Neural cell (in vitro differentiated cells): ENCODE results near the gene LFNG. TPM values are rescaled to one million over a fixed set of nuclear protein-coding genes. Genes with fewer than 3 reads are reported as not detected.

Experiments
- H2AFZ ChIP-seq: fragments of 200-600, 300-800 bp; sonication (generic), shearing (Covaris generic); 2 replicates; pipeline ENCODE4 v1.6.0; 2014; ENCODE audit warnings: low read depth, mild to moderate bottlenecking, antibody characterized with exemption, low read length, moderate library complexity
- H3F3A ChIP-seq: fragments of 200-600 bp; shearing (Covaris generic); 2 replicates; pipeline ENCODE4 v1.6.1; 2016; ENCODE audit warnings: mild to moderate bottlenecking, moderate library complexity, mixed read lengths, antibody characterized with exemption, low read length; ENCODE audit not compliant: insufficient read depth, poor library complexity, severe bottlenecking
- H3K27ac ChIP-seq: fragments of 200-600, 300-800 bp; sonication (generic), shearing (Covaris generic); 2 replicates; pipeline ENCODE4 v1.5.1; 2014; ENCODE audit warnings: mild to moderate bottlenecking, low read length, moderate library complexity
- H3K27me3 ChIP-seq: fragments of 300-800, 200-600 bp; sonication (generic), shearing (Covaris generic); 2 replicates; pipeline ENCODE4 v1.6.0; 2014; ENCODE audit warnings: mild to moderate bottlenecking, low read depth, low read length, moderate library complexity; ENCODE audit not compliant: insufficient read depth
- H3K36me3 ChIP-seq: fragments of 300-800, 200-600 bp; sonication (generic), shearing (Covaris generic); 2 replicates; pipeline ENCODE4 v1.5.1; 2014; ENCODE audit warnings: mild to moderate bottlenecking, antibody characterized with exemption, low read length, moderate library complexity; ENCODE audit not compliant: insufficient read depth
- H3K4me2 ChIP-seq: fragments of 300-800, 200-600 bp; sonication (generic), shearing (Covaris generic); 2 replicates; pipeline ENCODE4 v1.6.0; 2014; ENCODE audit warnings: mild to moderate bottlenecking, low read length
- H3K4me3 ChIP-seq: fragments of 300-800, 200-600 bp; sonication (generic), shearing (Covaris generic); 2 replicates; pipeline ENCODE4 v1.5.1; 2014; ENCODE audit warnings: mild to moderate bottlenecking, low read length, moderate library complexity
- H3K79me2 ChIP-seq: fragments of 200-600 bp; shearing (Covaris generic); replicated peaks from 2 replicates; pipeline ENCODE4 v1.6.0; 2014; ENCODE audit warnings: mild to moderate bottlenecking, low read length, moderate library complexity; ENCODE audit not compliant: insufficient read depth
- H3K9ac ChIP-seq: fragments of 300-800, 200-600 bp; sonication (generic), shearing (Covaris generic); 2 replicates; pipeline ENCODE4 v1.6.1; 2016; ENCODE audit warnings: mild to moderate bottlenecking, low read length, mixed read lengths
- H3K9me2 ChIP-seq: fragments of 200-600 bp; shearing (Covaris generic); 2 replicates; pipeline ENCODE4 v1.6.1; 2016; ENCODE audit warnings: mild to moderate bottlenecking, low read length, mixed read lengths; ENCODE audit not compliant: insufficient read depth
- H3K9me3 ChIP-seq: fragments of 200-600, 300-800 bp; sonication (generic), shearing (Covaris generic); 2 replicates; pipeline ENCODE4 v1.6.1; 2016; ENCODE audit warnings: mild to moderate bottlenecking, mixed run types, low read length, moderate library complexity, mixed read lengths
- H4K20me1 ChIP-seq: fragments of 200-600 bp; shearing (Covaris generic); 2 replicates; pipeline ENCODE4 v1.6.1; 2016; ENCODE audit warnings: mild to moderate bottlenecking, mixed run types; ENCODE audit not compliant: insufficient read depth
- CTCF ChIP-seq: fragments of 450-650 bp; IDR thresholded peaks from 2 replicates; pipeline ENCODE4 v1.5.1; 2014; ENCODE audit warnings: antibody characterized with exemption, mild to moderate bottlenecking, moderate library complexity; ENCODE audit not compliant: poor library complexity, severe bottlenecking
- EP300 ChIP-seq: fragments of 450-650 bp; conservative IDR thresholded peaks from 2 replicates; pipeline ENCODE4 v1.6.1; 2014; ENCODE audit warnings: antibody characterized with exemption, mild to moderate bottlenecking, moderate library complexity; ENCODE audit not compliant: poor library complexity, severe bottlenecking
- MXI1 ChIP-seq: fragments of 450-650 bp; conservative IDR thresholded peaks from 2 replicates; pipeline ENCODE4 v1.6.1; 2014; ENCODE audit warnings: antibody characterized with exemption, mild to moderate bottlenecking; ENCODE audit not compliant: poor library complexity, severe bottlenecking
- POLR2AphosphoS5 ChIP-seq: IDR thresholded peaks from 2 replicates; pipeline ENCODE4 v1.6.1; 2012
- RAD21 ChIP-seq: fragments of 450-650 bp; conservative IDR thresholded peaks from 2 replicates; pipeline ENCODE4 v1.6.1; 2014; ENCODE audit warnings: antibody characterized with exemption, mild to moderate bottlenecking, moderate library complexity
- REST ChIP-seq: IDR thresholded peaks from 2 replicates; pipeline ENCODE4 v1.6.1; 2012; ENCODE audit warnings: borderline replicate concordance
- SMC3 ChIP-seq: fragments of 450-650 bp; conservative IDR thresholded peaks from 2 replicates; pipeline ENCODE4 v1.6.1; 2014; ENCODE audit warnings: antibody characterized with exemption, mild to moderate bottlenecking, moderate library complexity; ENCODE audit not compliant: poor library complexity
- TAF1 ChIP-seq: IDR thresholded peaks from 2 replicates; pipeline ENCODE4 v1.6.1; 2012; ENCODE audit warnings: low read depth
- polyA plus RNA-seq: library from polyadenylated mRNA; depleted of rRNA; stranded (reverse); fragments of >200 nt; gene quantifications from 2 replicates; pipeline ENCODE4 v1.2.3, GENCODE V29; 2014

Gene LFNG
- polyA plus RNA-seq, 1 donor from 2014 or later: 0.30 TPM

GRCh38 chr7:2520131-2520760, 672 bp downstream of the LFNG start:
- H3K27me3 ChIP-seq: peaks cover 10% of the 10 kb centered on the region
- peak overlapping the region; percentile 57 for H3K4me3 ChIP-seq
- no peaks in the 10 kb centered on the region for H4K20me1 ChIP-seq

GRCh38 chr7:2520761-2521290, 1.3 kb downstream of the LFNG start:
- H3K9ac ChIP-seq: no peak overlapping the region
- H3K4me2 ChIP-seq: no peak overlapping the region
- peak overlapping the region; percentile 57 for H3K4me3 ChIP-seq
- no peaks in the 10 kb centered on the region for H3K9me2 ChIP-seq
- no peaks in the 10 kb centered on the region for H3K36me3 ChIP-seq
- H3K9me3 ChIP-seq: no peaks in the 10 kb centered on the region
- peaks cover 10% of the 10 kb centered on the region for H3K27me3 ChIP-seq
- no peaks in the 10 kb centered on the region for H3F3A ChIP-seq
- no peaks in the 10 kb centered on the region for H4K20me1 ChIP-seq
- H3K27ac ChIP-seq: no peak overlapping the region
- peaks cover 34% of the 10 kb centered on the region for H3K79me2 ChIP-seq
- H2AFZ ChIP-seq: no peak overlapping the region
- no peak for TF ChIP-seq MXI1
- no peak for TF ChIP-seq REST
- TF ChIP-seq EP300: no peak
- TF ChIP-seq POLR2AphosphoS5: no peak
- TF ChIP-seq SMC3: no peak
- TF ChIP-seq TAF1: no peak
- no peak for TF ChIP-seq RAD21

More at GRCh38 chr7:2520131-2520760, 672 bp downstream of the LFNG start:
- Histone ChIP-seq H3K9me2 (no peaks in the 10 kb centered on the region), H3K27ac (no peak overlapping the region), H3F3A (no peaks in the 10 kb centered on the region), H3K36me3 (no peaks in the 10 kb centered on the region), H3K9ac (no peak overlapping the region), H3K4me2 (no peak overlapping the region), H2AFZ (no peak overlapping the region), H3K9me3 (no peaks in the 10 kb centered on the region), H3K79me2 (peaks cover 34% of the 10 kb centered on the region)
- TF ChIP-seq RAD21 (no peak), TAF1 (no peak), CTCF (no peak), SMC3 (no peak), EP300 (no peak), MXI1 (no peak), POLR2AphosphoS5 (no peak), REST (no peak)
